ENCODE measurements around the gene LARGE2.

LARGE2 gene

GRCh38 chr11:45917286-45917622 lies 5.2 kb upstream of the LARGE2 start:
- no peak for DNase-seq

- DNase-seq, result peak; percentile 99
Observed at GRCh38 chr11:45917623-45918330, 4.7 kb upstream of the LARGE2 start, which contains the start of gene PEX16. Gene PEX16, minus strand, starts transcription at chr11:45917877. Its CDS starts 66 bp downstream, at chr11:45917811.

GRCh38 chr11:45918331-45918941 lies 4.0 kb upstream of the LARGE2 start:
- DNase-seq, result peak; percentile 67

GRCh38 chr11:45918962-45919675 lies 3.3 kb upstream of the LARGE2 start:
- DNase-seq, result no peak

DNA sequence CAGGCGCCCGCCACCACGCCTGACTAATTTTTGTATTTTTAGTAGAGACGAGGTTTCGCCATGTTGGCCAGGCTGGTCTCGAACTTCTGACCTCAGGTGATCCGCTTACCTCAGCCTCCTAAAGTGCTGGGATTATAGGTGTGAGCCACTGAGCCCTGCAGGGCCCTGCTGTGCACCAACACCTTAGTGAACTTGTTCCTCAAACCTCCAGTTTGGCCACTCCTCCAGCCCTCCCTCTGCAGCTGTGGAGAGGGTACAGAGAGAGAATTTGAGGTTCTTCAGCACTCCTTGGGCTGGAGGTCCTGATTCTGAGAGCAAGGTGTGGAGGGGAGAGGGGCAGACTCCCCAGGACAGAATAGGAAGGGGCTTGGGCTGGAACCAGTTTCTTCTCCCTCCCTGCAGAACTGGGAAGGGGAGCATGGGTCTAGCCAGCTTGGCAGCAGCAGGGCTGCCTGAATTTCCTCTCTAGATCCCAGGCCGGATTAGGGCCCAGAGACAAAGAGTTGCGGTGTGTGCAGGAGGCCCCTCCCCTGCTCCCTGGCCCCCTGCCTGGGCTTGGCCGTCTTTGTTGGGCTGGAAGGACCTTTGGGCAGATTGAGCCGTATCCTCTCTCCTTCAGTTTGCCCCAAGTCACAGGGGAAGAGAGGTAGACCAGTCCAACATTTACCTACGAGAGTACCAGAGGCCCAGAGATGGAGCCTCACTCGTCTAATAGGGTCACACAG lies 2.5 kb upstream of the LARGE2 start:
- no peak for DNase-seq

DNA sequence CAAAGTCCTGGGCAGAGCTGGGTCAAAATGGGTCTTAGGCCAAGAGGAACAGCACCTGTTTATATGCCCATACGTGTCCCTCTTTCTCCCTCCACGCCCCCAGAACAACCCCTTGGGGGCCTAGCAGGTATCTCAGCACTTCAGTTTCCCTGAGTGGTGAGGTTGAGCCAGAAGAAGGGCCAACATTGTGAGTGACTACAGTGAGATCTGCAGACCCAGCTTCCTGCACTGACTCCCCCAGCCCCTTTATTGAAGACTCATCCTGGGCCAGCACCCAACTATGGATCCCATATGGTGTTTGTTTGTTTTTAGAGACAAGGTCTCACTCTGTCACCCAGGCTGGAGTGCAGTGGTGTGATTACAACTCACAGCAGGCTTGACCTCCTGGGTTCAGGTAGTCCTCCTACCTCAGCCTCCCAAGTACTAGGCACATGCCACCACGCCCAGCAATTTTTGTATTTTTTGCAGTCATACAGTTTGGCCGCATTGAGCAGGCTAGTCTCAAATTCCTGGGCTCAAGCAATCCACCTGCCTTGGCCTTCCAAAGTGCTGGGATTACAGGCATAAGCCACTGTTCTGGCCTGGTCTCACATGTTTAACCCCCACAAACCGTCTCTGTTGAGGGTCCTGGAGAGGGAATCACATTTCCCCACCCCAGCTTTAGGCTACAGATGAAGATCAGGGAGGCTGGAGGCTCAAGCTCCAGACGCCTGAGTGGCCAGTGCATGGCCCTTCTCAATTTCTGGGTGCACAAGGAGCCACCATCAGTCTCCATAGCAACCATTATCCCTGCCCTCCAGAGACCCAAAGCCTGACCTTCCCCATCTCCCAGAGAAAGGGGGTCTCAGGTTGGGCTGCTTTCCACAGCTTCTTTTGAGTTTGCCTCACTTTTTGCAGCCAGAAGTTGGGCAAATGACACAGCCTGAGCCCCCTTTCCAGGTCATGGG lies 1.7 kb upstream of the LARGE2 start:
- DNase-seq, result no peak

DNA sequence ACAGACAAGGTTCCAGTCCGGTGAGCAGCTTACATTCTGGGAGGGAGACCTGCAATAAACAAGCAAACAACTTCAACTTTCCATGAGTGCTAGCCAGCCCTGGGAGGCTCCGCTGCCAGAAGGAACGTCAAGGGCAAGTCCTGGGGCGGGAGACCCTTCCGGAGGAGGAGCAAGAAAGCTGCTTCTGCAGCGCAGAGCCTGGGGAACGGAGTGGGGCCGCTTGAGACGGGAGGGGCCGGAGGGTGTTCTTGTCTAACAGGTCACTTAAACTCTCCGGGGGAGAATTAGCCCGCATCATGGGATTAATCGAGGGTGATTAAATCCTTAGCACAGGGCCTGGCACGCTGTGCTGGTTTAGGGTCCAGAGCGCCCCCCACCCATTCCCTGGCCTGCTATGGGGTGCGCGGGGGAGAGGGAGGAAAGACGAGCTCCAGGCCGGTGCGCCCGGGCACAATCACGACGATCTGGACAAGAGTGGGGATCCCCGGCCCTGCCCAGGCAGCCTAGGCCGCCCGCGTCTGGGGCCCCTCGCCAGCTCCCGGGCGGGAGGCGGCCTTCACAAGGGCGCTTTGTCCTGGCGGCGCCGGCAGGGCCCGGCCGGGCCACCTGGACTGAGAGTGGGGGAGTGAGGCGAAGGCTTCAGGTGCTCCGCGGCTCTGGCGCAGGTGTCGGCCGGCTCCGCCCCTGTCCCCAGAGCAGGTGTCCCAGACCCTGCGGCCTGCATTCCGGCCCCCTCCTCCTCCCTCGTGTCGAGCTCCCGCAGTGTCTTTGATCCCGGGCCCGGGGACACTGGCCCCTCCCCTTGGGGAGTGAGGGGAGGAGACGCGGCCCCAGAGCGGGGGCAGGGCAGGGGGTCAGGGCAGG lies 663 bp upstream of the LARGE2 start:
- no peak for DNase-seq

DNA sequence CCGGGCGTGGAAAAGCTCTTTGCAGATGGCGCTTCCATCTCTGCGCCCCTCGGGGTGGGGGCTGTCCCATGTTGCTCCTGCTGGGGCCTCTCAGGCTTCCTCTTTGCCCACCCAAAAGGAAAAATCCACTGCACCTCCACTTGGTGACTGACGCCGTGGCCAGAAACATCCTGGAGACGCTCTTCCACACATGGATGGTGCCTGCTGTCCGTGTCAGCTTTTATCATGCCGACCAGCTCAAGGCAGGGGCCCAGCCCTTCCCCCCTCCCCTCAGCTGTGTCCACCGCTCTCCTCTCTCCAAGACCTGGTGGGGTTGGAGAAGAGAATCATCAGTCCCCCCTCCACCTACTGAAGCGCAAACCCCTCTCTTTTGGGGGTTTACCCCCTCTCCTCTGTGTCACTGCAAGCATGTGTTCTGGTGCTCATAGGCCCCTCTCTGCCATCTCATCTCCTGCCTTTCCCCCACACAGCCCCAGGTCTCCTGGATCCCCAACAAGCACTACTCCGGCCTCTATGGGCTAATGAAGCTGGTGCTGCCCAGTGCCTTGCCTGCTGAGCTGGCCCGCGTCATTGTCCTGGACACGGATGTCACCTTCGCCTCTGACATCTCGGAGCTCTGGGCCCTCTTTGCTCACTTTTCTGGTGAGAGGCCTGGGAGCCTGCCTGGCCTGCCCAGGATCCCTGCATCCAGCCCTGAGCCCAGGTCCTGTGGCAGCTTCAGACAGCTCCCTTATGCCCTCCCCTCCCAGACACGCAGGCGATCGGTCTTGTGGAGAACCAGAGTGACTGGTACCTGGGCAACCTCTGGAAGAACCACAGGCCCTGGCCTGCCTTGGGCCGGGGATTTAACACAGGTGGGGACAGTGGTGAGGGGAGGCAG lies 1.8 kb downstream of the LARGE2 start:
- DNase-seq, result no peak

- no peak for DNase-seq
Observed at GRCh38 chr11:45924927-45925326, 2.5 kb downstream of the LARGE2 start.

DNA sequence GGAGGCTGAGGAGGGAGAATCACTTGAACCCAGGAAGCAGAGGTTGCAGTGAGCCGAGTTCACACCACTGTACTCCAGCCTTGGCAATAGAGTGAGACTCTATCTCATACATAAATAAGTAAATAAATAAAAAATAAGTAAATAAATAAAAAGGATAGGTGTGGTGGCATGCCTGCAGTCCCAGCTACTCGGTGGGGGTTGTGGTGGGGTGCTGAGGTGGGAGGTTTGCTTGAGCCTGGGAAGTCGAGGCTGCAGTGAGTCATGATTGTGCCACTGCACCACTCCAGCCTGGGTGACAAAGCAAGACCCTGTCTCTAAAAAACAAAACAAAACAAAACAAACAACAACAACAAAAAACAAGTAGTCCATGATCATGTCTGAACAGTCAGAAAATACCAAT lies 3.1 kb downstream of the LARGE2 start:
- DNase-seq, result no peak

- DNase-seq, result no peak
Observed at GRCh38 chr11:45926001-45926401, 3.5 kb downstream of the LARGE2 start.

DNA sequence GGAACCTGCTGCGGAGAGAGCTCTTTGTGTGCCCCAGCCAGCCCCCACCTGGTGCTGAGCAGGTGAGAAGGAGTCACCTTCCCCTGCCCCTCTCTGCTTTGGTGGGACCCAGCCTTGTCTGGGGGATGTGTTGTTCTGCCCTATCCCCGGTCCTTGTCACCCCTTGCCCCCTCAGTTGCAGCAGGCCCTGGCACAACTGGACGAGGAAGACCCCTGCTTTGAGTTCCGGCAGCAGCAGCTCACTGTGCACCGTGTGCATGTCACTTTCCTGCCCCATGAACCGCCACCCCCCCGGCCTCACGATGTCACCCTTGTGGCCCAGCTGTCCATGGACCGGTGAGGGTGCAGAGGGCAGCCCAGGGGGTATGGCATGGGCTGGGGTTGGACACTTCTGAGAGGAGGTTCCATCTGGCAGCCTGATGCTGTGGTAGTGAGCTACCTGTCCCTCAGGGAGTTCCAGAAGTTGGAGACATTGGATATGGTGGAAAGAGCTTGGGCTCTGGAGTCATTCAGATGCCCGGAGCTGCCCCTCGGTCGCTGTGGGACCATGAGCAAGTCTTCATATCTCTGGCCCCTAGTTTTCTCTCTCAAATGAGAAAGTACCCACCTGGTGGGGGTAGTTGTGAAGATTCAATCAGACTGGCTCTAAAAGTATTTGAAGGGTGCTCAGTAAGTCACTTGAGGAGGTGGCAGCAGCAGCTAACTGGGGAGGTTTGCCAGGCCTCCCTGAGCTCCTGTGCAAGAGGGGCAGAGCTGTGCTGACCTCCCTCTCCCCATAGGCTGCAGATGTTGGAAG lies 4.3 kb downstream of the LARGE2 start:
- DNase-seq, result no peak

- DNase-seq, result no peak
Observed at GRCh38 chr11:45927332-45927683, 4.9 kb downstream of the LARGE2 start.

DNA sequence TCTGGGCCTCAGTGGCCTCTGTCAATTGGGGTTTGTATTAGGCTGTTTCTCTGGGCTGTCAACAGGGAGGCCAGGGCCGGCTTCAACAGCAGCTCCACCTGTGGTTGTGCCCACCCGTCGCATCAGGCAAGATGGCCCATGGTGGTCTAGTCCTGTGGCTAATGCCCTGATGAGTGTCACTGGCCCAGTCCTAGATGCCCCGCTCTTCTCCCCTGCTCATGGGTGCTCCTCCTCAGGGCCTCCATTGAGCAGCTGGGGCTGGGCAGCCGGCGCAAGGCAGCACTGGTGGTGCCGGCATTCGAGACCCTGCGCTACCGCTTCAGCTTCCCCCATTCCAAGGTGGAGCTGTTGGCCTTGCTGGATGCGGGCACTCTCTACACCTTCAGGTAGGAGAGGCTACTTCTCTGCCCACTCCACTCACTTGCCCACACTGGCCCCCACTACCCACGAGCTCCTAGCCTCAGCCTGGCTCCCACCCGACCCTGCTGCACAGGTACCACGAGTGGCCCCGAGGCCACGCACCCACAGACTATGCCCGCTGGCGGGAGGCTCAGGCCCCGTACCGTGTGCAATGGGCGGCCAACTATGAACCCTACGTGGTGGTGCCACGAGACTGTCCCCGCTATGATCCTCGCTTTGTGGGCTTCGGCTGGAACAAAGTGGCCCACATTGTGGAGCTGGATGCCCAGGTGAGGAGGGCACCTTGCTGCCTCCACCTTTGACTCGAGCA lies 5.4 kb downstream of the LARGE2 start:
- no peak for DNase-seq

GRCh38 chr11:45928535-45929215 lies 6.2 kb downstream of the LARGE2 start:
- DNase-seq, result no peak

DNA sequence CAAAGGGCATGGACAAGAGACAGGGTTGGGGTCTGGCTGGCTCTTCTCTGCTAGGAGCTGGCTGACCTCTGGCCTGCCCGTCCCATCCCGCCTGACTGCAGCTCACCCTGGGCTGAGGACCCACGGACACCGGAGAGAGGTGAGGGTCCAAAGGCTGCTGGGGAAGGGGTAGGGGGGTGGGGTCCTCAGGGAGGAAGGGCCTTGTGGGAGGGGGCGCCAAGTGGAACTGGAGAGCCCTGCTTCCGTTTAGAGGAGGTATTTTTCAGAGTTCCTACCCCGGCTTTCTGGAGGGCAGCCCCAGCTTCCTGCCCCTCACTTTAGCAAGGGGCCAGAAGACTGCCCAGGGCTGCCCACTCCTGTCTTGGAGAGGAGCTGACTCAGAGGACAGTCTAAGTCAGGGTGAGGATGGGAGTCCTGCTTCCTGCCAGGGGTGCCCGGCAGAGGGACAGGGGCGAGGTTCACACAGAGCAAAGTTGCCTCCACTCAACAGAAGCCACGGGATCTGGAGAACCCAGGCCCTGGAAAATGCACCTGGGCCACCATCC lies 7.1 kb downstream of the LARGE2 start:
- no peak for DNase-seq

DNA sequence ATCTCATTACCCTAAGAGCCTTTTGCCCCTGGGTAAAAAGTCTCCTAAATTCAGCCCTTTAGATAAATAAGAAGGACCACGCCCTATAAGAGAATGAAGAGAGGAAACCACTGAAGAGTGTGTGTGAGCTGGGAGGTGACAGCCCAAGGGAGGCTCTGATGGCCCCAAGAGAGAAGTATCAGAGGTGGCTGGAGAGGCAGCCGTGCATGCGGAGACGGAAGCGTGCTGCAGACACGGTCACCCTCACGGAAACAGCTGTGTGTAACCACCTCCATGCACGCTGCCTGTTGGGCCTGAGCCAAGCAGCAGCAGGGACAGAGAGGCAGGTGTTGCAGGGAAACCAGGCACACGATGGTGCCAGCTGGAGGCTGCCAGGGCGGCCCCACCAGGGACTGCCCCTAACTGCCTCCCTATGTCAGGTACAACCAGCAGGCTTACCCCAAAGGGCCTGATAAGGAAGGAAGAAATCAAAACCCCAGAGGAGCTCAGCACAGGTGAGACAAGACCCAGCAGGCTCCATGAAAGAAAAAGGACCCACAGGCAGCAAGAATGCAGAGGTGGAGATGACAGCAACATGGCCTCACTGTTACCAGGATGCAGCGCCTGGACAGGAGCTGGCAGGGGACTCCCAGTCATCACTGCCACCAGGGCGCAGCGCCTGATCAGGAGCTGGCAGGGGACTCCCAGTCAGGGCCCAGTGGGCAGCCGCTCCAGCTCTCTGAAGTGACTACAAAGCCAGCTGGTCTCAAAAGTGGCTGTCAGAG lies 7.8 kb downstream of the LARGE2 start:
- DNase-seq, result no peak

Data from fibroblast of skin of right biceps (primary cell).